HG03039 (cell line): ENCODE data around the gene RYR1.
"Not testable (repeated sequence)": the region's sequence is repeated elsewhere in the genome, so short reads cannot be mapped to it uniquely, and the experiment has no call there.

Experiments
- ATAC-seq: cut with Tn5 transposase; IDR thresholded peaks from one replicate; pipeline ENCODE4 v1.9.1; 2021; ENCODE audit warnings: mild to moderate bottlenecking, moderate library complexity; ENCODE audit not compliant: unreplicated experiment

Gene RYR1

DNA sequence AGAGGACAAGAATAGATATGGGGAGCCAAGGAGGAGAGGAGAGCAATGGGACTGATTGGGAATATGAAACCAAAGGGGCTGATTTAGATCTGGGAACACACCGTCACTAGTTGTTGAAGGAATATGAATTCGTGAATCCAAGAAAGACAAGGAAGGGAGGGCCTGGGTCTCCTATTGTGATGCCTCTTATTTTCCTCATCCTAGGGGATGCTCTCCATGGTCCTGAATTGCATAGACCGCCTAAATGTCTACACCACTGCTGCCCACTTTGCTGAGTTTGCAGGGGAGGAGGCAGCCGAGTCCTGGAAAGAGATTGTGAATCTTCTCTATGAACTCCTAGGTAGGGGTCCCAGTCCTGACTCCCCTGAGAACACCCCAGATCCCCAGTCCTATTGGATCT is 21.5 kb downstream of the RYR1 start:
- ATAC-seq = no peak

GRCh38 chr19:38457202-38457601 is 23.7 kb downstream of the RYR1 start:
- no peak for ATAC-seq

- no peak for ATAC-seq
Measured at GRCh38 chr19:38457690-38458405, 24.4 kb downstream of the RYR1 start.

DNA sequence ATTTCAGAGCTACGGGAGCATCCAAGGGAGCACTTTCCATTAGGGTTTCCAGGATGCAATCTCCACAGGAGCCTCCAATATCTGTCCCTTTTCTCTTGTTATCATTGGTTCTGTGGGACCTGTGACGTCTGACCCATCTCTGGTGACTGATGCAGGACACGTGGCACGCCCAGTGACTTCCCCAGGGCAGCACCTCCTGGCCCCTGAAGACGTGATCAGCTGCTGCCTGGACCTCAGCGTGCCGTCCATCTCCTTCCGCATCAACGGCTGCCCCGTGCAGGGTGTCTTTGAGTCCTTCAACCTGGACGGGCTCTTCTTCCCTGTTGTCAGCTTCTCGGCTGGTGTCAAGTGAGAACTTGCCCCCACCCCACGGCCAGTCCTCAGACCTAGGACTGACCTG is 25.5 kb downstream of the RYR1 start:
- no peak for ATAC-seq

- ATAC-seq = no peak
Measured at GRCh38 chr19:38463365-38463764, 29.9 kb downstream of the RYR1 start.

DNA sequence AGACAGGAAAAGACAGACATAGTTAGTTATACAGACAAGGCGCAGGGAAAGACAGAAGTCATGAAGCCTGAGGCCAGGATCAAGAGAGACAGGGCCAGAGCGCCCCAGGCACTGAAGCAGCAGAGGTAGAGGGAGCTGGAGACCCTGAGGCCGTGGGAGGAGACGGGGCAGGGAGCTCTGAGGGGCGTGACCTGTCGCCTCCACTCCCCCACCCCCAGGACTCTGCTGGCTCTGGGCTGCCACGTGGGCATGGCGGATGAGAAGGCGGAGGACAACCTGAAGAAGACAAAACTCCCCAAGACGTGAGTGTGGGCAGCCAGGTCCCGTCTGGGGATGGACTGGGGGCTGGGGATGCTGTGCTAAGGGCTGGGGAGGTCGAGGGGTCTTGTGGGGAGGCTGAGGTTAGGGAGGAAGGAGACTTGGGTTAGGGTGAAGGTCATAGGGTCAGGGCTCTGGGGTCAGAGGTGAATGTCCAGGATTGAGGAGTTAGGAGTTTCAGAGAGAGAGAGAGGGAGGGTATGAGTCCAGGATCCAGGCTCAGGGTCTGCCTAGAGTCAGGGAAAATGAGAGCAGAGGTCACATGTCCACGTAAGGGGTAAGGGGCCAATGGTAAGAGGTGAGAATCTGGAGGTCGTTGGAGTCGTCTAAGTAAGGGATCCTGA is 31.1 kb downstream of the RYR1 start:
- no peak for ATAC-seq

GRCh38 chr19:38466050-38466449 is 32.6 kb downstream of the RYR1 start:
- ATAC-seq = no peak

DNA sequence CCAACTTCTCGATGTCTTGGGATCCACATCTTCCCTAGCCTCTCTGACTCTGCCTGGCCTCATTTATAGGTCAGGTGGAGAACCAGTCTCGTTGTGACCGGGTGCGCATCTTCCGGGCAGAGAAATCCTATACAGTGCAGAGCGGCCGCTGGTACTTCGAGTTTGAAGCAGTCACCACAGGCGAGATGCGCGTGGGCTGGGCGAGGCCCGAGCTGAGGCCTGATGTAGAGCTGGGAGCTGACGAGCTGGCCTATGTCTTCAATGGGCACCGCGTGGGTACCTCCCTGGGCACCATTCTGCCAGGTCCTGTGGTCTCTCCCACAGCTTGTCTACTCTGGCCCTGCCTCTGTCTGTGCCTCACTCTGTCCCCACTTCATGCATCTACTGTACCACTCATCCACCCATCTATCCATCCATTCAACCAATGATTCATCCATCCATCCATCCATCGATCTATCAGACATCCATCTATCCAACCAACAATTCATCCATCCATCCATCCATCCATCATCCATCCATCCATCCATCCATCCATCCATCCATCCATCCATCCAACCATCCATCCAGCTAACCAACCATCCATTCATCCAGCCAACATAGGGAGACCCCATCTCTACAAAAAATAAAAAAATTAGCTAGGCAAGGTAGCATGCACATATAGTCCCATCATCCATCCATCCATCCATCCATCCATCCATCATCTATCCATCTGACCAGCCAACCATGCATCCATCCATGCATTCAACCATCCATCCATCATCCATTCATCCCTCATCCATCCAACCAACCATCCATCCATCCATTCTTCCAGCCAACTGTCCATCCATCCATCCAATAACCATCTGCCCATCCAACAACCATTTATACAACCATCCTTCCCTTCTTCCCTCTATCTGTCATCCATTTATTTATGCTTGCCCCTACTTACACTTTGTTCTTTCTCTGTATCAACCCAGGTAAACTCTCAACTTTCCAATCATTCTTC is 34.3 kb downstream of the RYR1 start:
- no peak for ATAC-seq

GRCh38 chr19:38469151-38469550 is 35.7 kb downstream of the RYR1 start:
- no peak for ATAC-seq

DNA sequence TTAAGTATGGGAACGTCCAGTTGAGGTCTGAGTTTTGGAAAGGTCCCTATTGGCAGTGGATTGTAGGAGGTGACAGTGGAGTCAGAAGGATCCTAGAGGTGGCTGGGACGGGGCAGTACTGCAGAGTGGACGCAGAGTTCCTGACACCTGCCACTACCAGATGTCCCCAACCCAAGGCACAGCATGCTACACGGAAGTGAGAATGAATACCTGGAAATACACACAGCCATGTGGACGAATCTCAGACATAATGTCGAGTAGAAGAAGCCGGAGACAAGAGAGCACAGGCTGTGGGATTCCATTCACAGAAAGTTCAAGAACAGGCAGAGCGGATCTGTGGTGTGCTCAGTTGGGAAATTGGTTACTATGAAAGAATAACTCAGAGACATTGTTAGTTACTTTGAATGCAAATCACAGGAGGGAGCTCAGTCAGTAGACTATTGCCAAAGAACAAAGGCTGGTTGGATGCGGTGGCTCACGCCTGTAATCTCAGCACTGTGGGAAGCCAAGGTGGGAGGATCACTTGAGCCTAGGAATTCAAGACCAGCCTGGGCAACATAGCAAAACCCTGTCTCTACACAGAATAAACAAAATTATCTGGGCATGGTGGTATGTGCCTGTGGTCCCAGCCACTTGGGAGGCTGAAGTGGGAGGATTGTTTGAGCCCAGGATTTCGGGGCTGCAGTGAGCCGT is 37.4 kb downstream of the RYR1 start:
- no peak for ATAC-seq

- ATAC-seq = not testable (repeated sequence)
Measured at GRCh38 chr19:38472725-38473124, 39.2 kb downstream of the RYR1 start.

DNA sequence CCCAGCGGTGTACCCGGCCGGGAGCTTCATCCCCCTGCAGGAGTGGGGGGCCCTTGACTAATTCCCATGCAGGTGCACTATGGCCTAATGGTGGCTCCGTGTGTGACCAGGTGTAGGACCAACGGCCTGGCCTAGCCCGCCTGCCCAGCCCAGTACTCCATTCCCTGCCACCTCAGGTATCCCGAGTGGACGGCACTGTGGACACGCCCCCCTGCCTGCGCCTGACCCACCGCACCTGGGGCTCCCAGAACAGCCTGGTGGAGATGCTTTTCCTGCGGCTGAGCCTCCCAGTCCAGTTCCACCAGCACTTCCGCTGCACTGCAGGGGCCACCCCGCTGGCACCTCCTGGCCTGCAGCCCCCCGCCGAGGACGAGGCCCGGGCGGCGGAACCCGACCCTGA is 39.7 kb downstream of the RYR1 start:
- no peak for ATAC-seq

DNA sequence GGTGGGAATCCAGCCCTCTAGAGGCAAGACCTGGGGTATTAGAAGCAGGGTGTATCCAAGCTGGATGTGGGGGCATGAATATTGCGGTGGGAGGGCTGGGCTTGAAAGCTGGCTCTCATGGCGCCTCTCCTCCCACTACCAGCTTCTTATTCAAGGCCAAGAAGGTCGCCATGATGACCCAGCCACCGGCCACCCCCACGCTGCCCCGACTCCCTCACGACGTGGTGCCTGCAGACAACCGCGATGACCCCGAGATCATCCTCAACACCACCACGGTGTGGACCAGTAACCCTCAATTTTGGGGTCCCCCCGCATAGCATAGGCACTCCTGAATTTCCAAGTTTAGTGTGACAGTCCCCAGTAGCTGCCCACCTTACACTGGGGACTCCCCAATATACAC is 41.7 kb downstream of the RYR1 start:
- ATAC-seq = no peak

DNA sequence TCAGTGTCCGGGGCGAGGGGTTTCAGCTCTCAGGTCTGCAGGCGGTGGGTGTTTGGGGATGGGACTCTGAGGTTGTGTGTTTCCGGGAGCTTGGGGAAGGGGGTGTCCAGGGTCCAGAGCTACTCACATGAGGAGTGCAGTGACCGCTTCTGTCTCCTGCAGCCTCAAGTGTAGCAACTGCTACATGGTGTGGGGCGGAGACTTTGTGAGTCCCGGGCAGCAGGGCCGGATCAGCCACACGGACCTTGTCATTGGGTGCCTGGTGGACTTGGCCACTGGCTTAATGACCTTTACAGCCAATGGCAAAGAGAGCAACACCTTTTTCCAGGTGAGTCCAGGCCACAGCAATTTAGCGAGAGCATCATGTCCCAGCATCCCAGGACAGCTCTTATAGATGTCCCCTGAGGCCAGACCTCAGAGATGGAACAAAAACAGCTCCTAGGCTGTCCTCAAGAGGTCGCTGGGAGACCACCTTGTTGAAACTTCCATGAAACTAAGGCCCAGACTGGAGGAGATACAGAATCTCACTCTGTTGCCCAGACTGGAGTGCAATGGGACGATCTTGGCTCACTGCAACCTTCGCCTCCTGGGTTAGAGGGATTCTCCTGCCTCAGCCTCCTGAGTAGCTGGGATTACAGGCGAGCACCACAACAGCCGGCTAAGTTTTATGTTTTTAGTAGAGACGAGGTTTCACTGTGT is 44.9 kb downstream of the RYR1 start:
- ATAC-seq = no peak

- no peak for ATAC-seq
Measured at GRCh38 chr19:38482496-38482895, 49.0 kb downstream of the RYR1 start.

GRCh38 chr19:38483016-38483630 is 49.6 kb downstream of the RYR1 start:
- no peak for ATAC-seq

GRCh38 chr19:38484747-38485146 is 51.3 kb downstream of the RYR1 start:
- ATAC-seq = no peak

DNA sequence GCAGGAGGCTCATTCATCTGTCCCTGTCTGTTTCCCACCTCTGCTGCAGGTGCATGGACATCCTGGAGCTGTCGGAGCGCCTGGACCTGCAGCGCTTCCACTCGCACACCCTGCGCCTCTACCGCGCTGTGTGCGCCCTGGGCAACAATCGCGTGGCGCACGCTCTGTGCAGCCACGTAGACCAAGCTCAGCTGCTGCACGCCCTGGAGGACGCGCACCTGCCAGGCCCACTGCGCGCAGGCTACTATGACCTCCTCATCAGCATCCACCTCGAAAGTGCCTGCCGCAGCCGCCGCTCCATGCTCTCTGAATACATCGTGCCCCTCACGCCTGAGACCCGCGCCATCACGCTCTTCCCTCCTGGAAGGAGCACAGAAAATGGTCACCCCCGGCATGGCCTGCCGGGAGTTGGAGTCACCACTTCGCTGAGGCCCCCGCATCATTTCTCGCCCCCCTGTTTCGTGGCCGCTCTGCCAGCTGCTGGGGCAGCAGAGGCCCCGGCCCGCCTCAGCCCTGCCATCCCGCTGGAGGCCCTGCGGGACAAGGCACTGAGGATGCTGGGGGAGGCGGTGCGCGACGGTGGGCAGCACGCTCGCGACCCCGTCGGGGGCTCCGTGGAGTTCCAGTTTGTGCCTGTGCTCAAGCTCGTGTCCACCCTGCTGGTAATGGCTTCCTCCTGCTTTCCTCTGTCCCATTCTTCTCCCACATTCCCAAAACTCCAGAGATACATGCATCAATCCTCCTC is 52.2 kb downstream of the RYR1 start:
- ATAC-seq = no peak

GRCh38 chr19:38486731-38487336 is 53.3 kb downstream of the RYR1 start:
- no peak for ATAC-seq
